ENCODE data around the gene HOXC5. TPM values are rescaled to one million over a fixed set of nuclear protein-coding genes. Genes with fewer than 3 reads are reported as not detected.
A peak's percentile ranks its signal among the peaks of the same experiment; 100 is the strongest.

Gene HOXC5
- total RNA-seq, 1 donor: 1.8 TPM

DNA sequence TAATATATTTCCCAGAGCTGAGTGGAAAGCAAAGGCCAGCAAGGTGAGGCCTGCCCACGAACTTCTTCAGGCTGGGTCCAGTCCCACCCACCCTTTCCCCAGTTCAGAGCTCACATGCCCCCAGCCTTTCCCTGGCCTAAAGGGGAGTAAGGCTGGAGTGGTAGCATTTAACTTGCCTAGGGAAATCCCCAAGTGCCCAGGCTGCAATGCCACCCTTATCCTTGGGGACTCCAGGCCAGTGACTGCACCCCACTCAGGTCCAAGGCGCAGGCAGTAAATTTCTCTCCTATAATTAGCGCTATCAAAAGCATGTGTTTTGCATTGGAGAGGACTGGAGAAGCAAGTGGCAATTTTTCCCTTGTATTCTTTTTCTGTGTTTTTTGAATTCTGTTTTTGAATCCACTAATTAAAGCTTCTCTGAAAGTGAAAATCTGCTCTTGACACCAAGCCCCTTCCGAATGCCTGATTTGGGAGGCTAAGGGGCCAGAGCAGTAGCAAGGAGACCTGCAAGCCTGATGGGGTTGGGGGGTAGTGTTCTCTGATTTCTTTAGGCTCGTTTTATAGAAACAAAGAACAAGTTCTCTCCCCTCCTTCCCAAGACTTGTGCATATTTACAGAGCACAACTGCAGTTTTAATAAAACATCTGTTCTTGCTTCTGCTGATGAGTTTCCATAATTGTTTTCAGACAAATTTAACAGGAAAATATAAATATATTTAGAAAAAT, 8.1 kb upstream of the HOXC5 start:
- Histone ChIP-seq H2AFZ (ENCODE audit: low read length) (no peak overlapping the region), H3K79me2 (ENCODE audit: insufficient read depth, low read length) (peaks cover 98% of the 10 kb centered on the region), H3K9me3 (ENCODE audit: low read depth, low read length) (no peaks in the 10 kb centered on the region), H3K4me1 (ENCODE audit: insufficient read depth, low read length) (peaks cover 63% of the 10 kb centered on the region), H4K20me1 (ENCODE audit: insufficient read depth, low read length) (peaks cover 48% of the 10 kb centered on the region), H3K4me2 (ENCODE audit: insufficient read depth, low read length) (peak overlapping the region; percentile 70), H3K4me3 (ENCODE audit: insufficient read depth, low read length) (no peak overlapping the region), H3K27ac (ENCODE audit: low read depth, low read length) (peak overlapping the region; percentile 66), H3K36me3 (ENCODE audit: insufficient read depth, low read length) (peaks cover 7% of the 10 kb centered on the region), H3K27me3 (ENCODE audit: insufficient read depth, low read length) (no peaks in the 10 kb centered on the region)
- DNase-seq (ENCODE audit: insufficient read length, low spot score, missing footprints): no peak
- no peak for TF ChIP-seq CTCF (IDR thresholded peaks at IDR 0.05; ENCODE audit: extremely low read depth, low read depth, low read length)

GRCh38 chr12:54025499-54026405, 7.1 kb upstream of the HOXC5 start:
- Histone ChIP-seq H3K4me1 (ENCODE audit: insufficient read depth, low read length) (peaks cover 53% of the 10 kb centered on the region), H3K4me2 (ENCODE audit: insufficient read depth, low read length) (peak overlapping the region; percentile 61), H3K36me3 (ENCODE audit: insufficient read depth, low read length) (peaks cover 10% of the 10 kb centered on the region), H2AFZ (ENCODE audit: low read length) (no peak overlapping the region), H3K79me2 (ENCODE audit: insufficient read depth, low read length) (peaks cover 92% of the 10 kb centered on the region), H4K20me1 (ENCODE audit: insufficient read depth, low read length) (peaks cover 44% of the 10 kb centered on the region), H3K4me3 (ENCODE audit: insufficient read depth, low read length) (peak overlapping the region; percentile 43), H3K27me3 (ENCODE audit: insufficient read depth, low read length) (no peaks in the 10 kb centered on the region), H3K27ac (ENCODE audit: low read depth, low read length) (peak overlapping the region; percentile 66), H3K9me3 (ENCODE audit: low read depth, low read length) (no peaks in the 10 kb centered on the region)
- TF ChIP-seq CTCF (IDR thresholded peaks at IDR 0.05; ENCODE audit: extremely low read depth, low read depth, low read length): no peak
- no peak for DNase-seq (ENCODE audit: insufficient read length, low spot score, missing footprints)

GRCh38 chr12:54026640-54027441, 6.0 kb upstream of the HOXC5 start:
- Histone ChIP-seq H3K27me3 (ENCODE audit: insufficient read depth, low read length) (no peaks in the 10 kb centered on the region), H3K79me2 (ENCODE audit: insufficient read depth, low read length) (peaks cover 81% of the 10 kb centered on the region), H4K20me1 (ENCODE audit: insufficient read depth, low read length) (peaks cover 34% of the 10 kb centered on the region), H2AFZ (ENCODE audit: low read length) (no peak overlapping the region), H3K9me3 (ENCODE audit: low read depth, low read length) (no peaks in the 10 kb centered on the region), H3K4me3 (ENCODE audit: insufficient read depth, low read length) (no peak overlapping the region), H3K4me1 (ENCODE audit: insufficient read depth, low read length) (peaks cover 43% of the 10 kb centered on the region), H3K27ac (ENCODE audit: low read depth, low read length) (no peak overlapping the region), H3K36me3 (ENCODE audit: insufficient read depth, low read length) (peaks cover 10% of the 10 kb centered on the region), H3K4me2 (ENCODE audit: insufficient read depth, low read length) (no peak overlapping the region)
- no peak for DNase-seq (ENCODE audit: insufficient read length, low spot score, missing footprints)
- TF ChIP-seq CTCF (IDR thresholded peaks at IDR 0.05; ENCODE audit: extremely low read depth, low read depth, low read length): no peak

Measured in osteoblast (primary cell).